Measurements from ENCODE around the gene RPL22L1.
"Not testable (repeated sequence)": the region's sequence is repeated elsewhere in the genome, so short reads cannot be mapped to it uniquely, and the experiment has no call there.

Gene RPL22L1

GRCh38 chr3:170897978-170898377 is 28.0 kb upstream of the RPL22L1 start:
- Histone ChIP-seq H3K27me3 (ENCODE audit: insufficient read depth, low read length) (no peaks in the 10 kb centered on the region), H3K36me3 (ENCODE audit: insufficient read depth, low read length) (no peaks in the 10 kb centered on the region), H3K4me3 (ENCODE audit: low read length) (no peak overlapping the region), H3K9me3 (ENCODE audit: low read length) (no peaks in the 10 kb centered on the region), H3K4me1 (ENCODE audit: insufficient read depth, low read length) (no peaks in the 10 kb centered on the region), H2AFZ (ENCODE audit: low read depth, low read length) (no peak overlapping the region)

- not testable (repeated sequence) for H2AFZ ChIP-seq (ENCODE audit: low read depth, low read length); H3K27me3 ChIP-seq (ENCODE audit: insufficient read depth, low read length); H3K36me3 ChIP-seq (ENCODE audit: insufficient read depth, low read length)
Observed at GRCh38 chr3:170897199-170897598, 27.2 kb upstream of the RPL22L1 start.

GRCh38 chr3:170896781-170897180 is 26.8 kb upstream of the RPL22L1 start:
- Histone ChIP-seq H2AFZ (ENCODE audit: low read depth, low read length) (no peak overlapping the region), H3K27me3 (ENCODE audit: insufficient read depth, low read length) (no peaks in the 10 kb centered on the region), H3K36me3 (ENCODE audit: insufficient read depth, low read length) (no peaks in the 10 kb centered on the region), H3K4me3 (ENCODE audit: low read length) (no peak overlapping the region), H3K9me3 (ENCODE audit: low read length) (no peaks in the 10 kb centered on the region), H3K4me1 (ENCODE audit: insufficient read depth, low read length) (no peaks in the 10 kb centered on the region)

More at GRCh38 chr3:170897199-170897598, 27.2 kb upstream of the RPL22L1 start:
- not testable (repeated sequence) for H3K4me3 ChIP-seq (ENCODE audit: low read length); H3K9me3 ChIP-seq (ENCODE audit: low read length); H3K4me1 ChIP-seq (ENCODE audit: insufficient read depth, low read length)

- not testable (repeated sequence) for H3K36me3 ChIP-seq (ENCODE audit: insufficient read depth, low read length); H3K27me3 ChIP-seq (ENCODE audit: insufficient read depth, low read length); H3K4me1 ChIP-seq (ENCODE audit: insufficient read depth, low read length); H3K4me3 ChIP-seq (ENCODE audit: low read length); H2AFZ ChIP-seq (ENCODE audit: low read depth, low read length); H3K9me3 ChIP-seq (ENCODE audit: low read length)
Observed at GRCh38 chr3:170896333-170896732, 26.3 kb upstream of the RPL22L1 start.

- H3K36me3 ChIP-seq (ENCODE audit: insufficient read depth, low read length): no peaks in the 10 kb centered on the region
- no peaks in the 10 kb centered on the region for H3K27me3 ChIP-seq (ENCODE audit: insufficient read depth, low read length)
- H2AFZ ChIP-seq (ENCODE audit: low read depth, low read length): no peak overlapping the region
- no peaks in the 10 kb centered on the region for H3K9me3 ChIP-seq (ENCODE audit: low read length)
- no peak overlapping the region for H3K4me3 ChIP-seq (ENCODE audit: low read length)
- H3K4me1 ChIP-seq (ENCODE audit: insufficient read depth, low read length): no peaks in the 10 kb centered on the region
Observed at GRCh38 chr3:170893895-170894294, 23.9 kb upstream of the RPL22L1 start.

- Histone ChIP-seq H3K4me3 (ENCODE audit: low read length) (no peak overlapping the region), H3K9me3 (ENCODE audit: low read length) (no peaks in the 10 kb centered on the region), H2AFZ (ENCODE audit: low read depth, low read length) (no peak overlapping the region), H3K4me1 (ENCODE audit: insufficient read depth, low read length) (no peaks in the 10 kb centered on the region), H3K27me3 (ENCODE audit: insufficient read depth, low read length) (no peaks in the 10 kb centered on the region), H3K36me3 (ENCODE audit: insufficient read depth, low read length) (no peaks in the 10 kb centered on the region)
Observed at GRCh38 chr3:170889630-170890029, 19.6 kb upstream of the RPL22L1 start.

- Histone ChIP-seq H2AFZ (ENCODE audit: low read depth, low read length) (no peak overlapping the region), H3K9me3 (ENCODE audit: low read length) (no peaks in the 10 kb centered on the region), H3K4me3 (ENCODE audit: low read length) (no peak overlapping the region), H3K4me1 (ENCODE audit: insufficient read depth, low read length) (no peaks in the 10 kb centered on the region), H3K36me3 (ENCODE audit: insufficient read depth, low read length) (no peaks in the 10 kb centered on the region), H3K27me3 (ENCODE audit: insufficient read depth, low read length) (no peaks in the 10 kb centered on the region)
Observed at GRCh38 chr3:170889132-170889531, 19.1 kb upstream of the RPL22L1 start.

GRCh38 chr3:170884109-170884930 is 14.3 kb upstream of the RPL22L1 start:
- H3K4me1 ChIP-seq (ENCODE audit: insufficient read depth, low read length); H3K27me3 ChIP-seq (ENCODE audit: insufficient read depth, low read length); H3K4me3 ChIP-seq (ENCODE audit: low read length); H3K36me3 ChIP-seq (ENCODE audit: insufficient read depth, low read length); H2AFZ ChIP-seq (ENCODE audit: low read depth, low read length); H3K9me3 ChIP-seq (ENCODE audit: low read length): not testable (repeated sequence)

GRCh38 chr3:170878688-170879087 is 8.7 kb upstream of the RPL22L1 start:
- H3K9me3 ChIP-seq (ENCODE audit: low read length); H3K4me3 ChIP-seq (ENCODE audit: low read length); H3K27me3 ChIP-seq (ENCODE audit: insufficient read depth, low read length); H3K36me3 ChIP-seq (ENCODE audit: insufficient read depth, low read length); H2AFZ ChIP-seq (ENCODE audit: low read depth, low read length); H3K4me1 ChIP-seq (ENCODE audit: insufficient read depth, low read length): not testable (repeated sequence)

GRCh38 chr3:170877311-170877710 is 7.3 kb upstream of the RPL22L1 start:
- not testable (repeated sequence) for H3K4me3 ChIP-seq (ENCODE audit: low read length); H3K27me3 ChIP-seq (ENCODE audit: insufficient read depth, low read length); H3K9me3 ChIP-seq (ENCODE audit: low read length); H3K36me3 ChIP-seq (ENCODE audit: insufficient read depth, low read length); H2AFZ ChIP-seq (ENCODE audit: low read depth, low read length); H3K4me1 ChIP-seq (ENCODE audit: insufficient read depth, low read length)

GRCh38 chr3:170876537-170876936 is 6.5 kb upstream of the RPL22L1 start:
- Histone ChIP-seq H3K36me3 (ENCODE audit: insufficient read depth, low read length) (no peaks in the 10 kb centered on the region), H3K4me3 (ENCODE audit: low read length) (no peak overlapping the region), H3K9me3 (ENCODE audit: low read length) (no peaks in the 10 kb centered on the region), H3K27me3 (ENCODE audit: insufficient read depth, low read length) (no peaks in the 10 kb centered on the region), H3K4me1 (ENCODE audit: insufficient read depth, low read length) (no peaks in the 10 kb centered on the region), H2AFZ (ENCODE audit: low read depth, low read length) (no peak overlapping the region)

- peaks cover 29% of the 10 kb centered on the region for H3K36me3 ChIP-seq (ENCODE audit: insufficient read depth, low read length)
- H3K4me3 ChIP-seq (ENCODE audit: low read length): peak overlapping the region; percentile 84
- no peaks in the 10 kb centered on the region for H3K27me3 ChIP-seq (ENCODE audit: insufficient read depth, low read length)
- no peaks in the 10 kb centered on the region for H3K9me3 ChIP-seq (ENCODE audit: low read length)
- peaks cover 18% of the 10 kb centered on the region for H3K4me1 ChIP-seq (ENCODE audit: insufficient read depth, low read length)
- peak overlapping the region; percentile 51 for H2AFZ ChIP-seq (ENCODE audit: low read depth, low read length)
Observed at GRCh38 chr3:170869239-170869590, 780 bp downstream of the RPL22L1 start.

- Histone ChIP-seq H3K4me3 (ENCODE audit: low read length) (peak overlapping the region; percentile 84), H3K27me3 (ENCODE audit: insufficient read depth, low read length) (no peaks in the 10 kb centered on the region), H3K9me3 (ENCODE audit: low read length) (no peaks in the 10 kb centered on the region), H3K36me3 (ENCODE audit: insufficient read depth, low read length) (peaks cover 29% of the 10 kb centered on the region), H3K4me1 (ENCODE audit: insufficient read depth, low read length) (peaks cover 18% of the 10 kb centered on the region), H2AFZ (ENCODE audit: low read depth, low read length) (no peak overlapping the region)
Observed at GRCh38 chr3:170868577-170869238, 1.3 kb downstream of the RPL22L1 start.

All from neuron (in vitro differentiated cells).